HepG2 (cell line): ENCODE data around the gene OPRM1. TPM values are rescaled to one million over a fixed set of nuclear protein-coding genes. Genes with fewer than 3 reads are reported as not detected.

Experiments used
- ATAC-seq: fragments of 200-7000 bp; cut with Tn5 transposase; 3 replicates; pipeline ENCODE4 v1.9.1; 2020; ENCODE audit warnings: mild to moderate bottlenecking, moderate library complexity
- BruUV-seq: library from RNA; stranded (reverse); fragments of 400-500 nt; replicated peaks from 2 replicates; lab custom pipeline; 2021; lab: Mats Ljungman, UMichigan
- CTCF ChIA-PET: fragments of 300-600 bp; formaldehyde crosslinking; extraction: SDS; loops from one replicate; lab custom pipeline; 2021; ENCODE audit warnings: low total read pairs, inconsistent platforms, low intra/inter-chr PET ratio; lab: Yijun Ruan, JAX
- POLR2A ChIA-PET: fragments of 350-600 bp; sonication (Branson Sonifier 250); formaldehyde crosslinking; loops from one replicate; lab custom pipeline; 2020; ENCODE audit warnings: antibody characterized with exemption, inconsistent platforms; lab: Yijun Ruan, JAX
- DNase-seq: peaks from one replicate; pipeline ENCODE4 v3.0.0-alpha.2; 2015; ENCODE audit warnings: low spot score
- FAIRE-seq: peaks from 3 replicates; lab custom pipeline; 2011; peaks lifted over from hg19 to GRCh38; lab: Jason Lieb, UNC
- H2AFZ ChIP-seq: one replicate; pipeline ENCODE4 v1.6.1; 2011; ENCODE audit warnings: low read length, inconsistent platforms
- H3K27ac ChIP-seq: fragments of 300-600 bp; 3 replicates; pipeline ENCODE4 v1.8.0; 2011; ENCODE audit warnings: mixed run types, mild to moderate bottlenecking, mixed read lengths, low read length, inconsistent platforms; ENCODE audit not compliant: insufficient read depth; ENCODE audit errors: extremely low read length
- H3K27me3 ChIP-seq, 2 experiments: fragments of 200-600 bp in 1 of 2; 2 replicates in 1 of 2; 3 replicates in 1 of 2; pipeline versions ENCODE4 v1.6.0 to v1.8.0; 2011; ENCODE audit warnings: low read length in 2 of 2, mild to moderate bottlenecking in 2 of 2, moderate library complexity in 2 of 2, inconsistent platforms in 1 of 2; ENCODE audit not compliant: insufficient read depth in 2 of 2, control insufficient read depth in 1 of 2
- H3K36me3 ChIP-seq, 2 experiments: fragments of 200-600 bp in 1 of 2; replicated peaks in 1 of 2; 2 replicates in 1 of 2; 3 replicates in 1 of 2; pipeline versions ENCODE4 v1.5.1 to v1.8.0; 2011; ENCODE audit warnings: low read length in 2 of 2, inconsistent platforms in 1 of 2; ENCODE audit not compliant: insufficient read depth in 2 of 2, control insufficient read depth in 1 of 2
- H3K4me1 ChIP-seq: 2 replicates; pipeline ENCODE4 v1.5.1; 2012; ENCODE audit warnings: low read length, inconsistent platforms; ENCODE audit not compliant: insufficient read depth
- H3K4me2 ChIP-seq: 2 replicates; pipeline ENCODE4 v1.6.0; 2011; ENCODE audit warnings: low read depth, low read length, inconsistent platforms
- H3K4me3 ChIP-seq, 3 experiments: fragments of 200-600 bp in 1 of 3; sonication (generic), shearing (Covaris generic) in 1 of 3; replicated peaks in 1 of 3; 2 replicates each; pipeline ENCODE4 v1.5.1; 2011 to 2016; ENCODE audit warnings: low read length in 3 of 3, inconsistent platforms in 2 of 3, low read depth in 2 of 3, mild to moderate bottlenecking in 2 of 3, control low read depth in 1 of 3, mixed read lengths in 1 of 3; ENCODE audit not compliant: insufficient read depth in 1 of 3
- H3K79me2 ChIP-seq: one replicate; pipeline ENCODE4 v1.6.1; 2011; ENCODE audit warnings: low read length, inconsistent platforms; ENCODE audit not compliant: insufficient read depth
- H3K9ac ChIP-seq: 2 replicates; pipeline ENCODE4 v1.6.0; 2011; ENCODE audit warnings: mild to moderate bottlenecking, low read depth, low read length, inconsistent platforms; ENCODE audit not compliant: insufficient read depth
- H3K9me3 ChIP-seq: 2 replicates; pipeline ENCODE4 v1.5.1; 2012; ENCODE audit warnings: mild to moderate bottlenecking, low read length
- H4K20me1 ChIP-seq: 2 replicates; pipeline ENCODE4 v1.6.0; 2011; ENCODE audit warnings: inconsistent platforms, mild to moderate bottlenecking, low read length, moderate library complexity; ENCODE audit not compliant: insufficient read depth
- HMG20B ChIP-seq: conservative IDR thresholded peaks from 2 replicates; pipeline ENCODE4 v1.6.1; 2016; ENCODE audit warnings: missing genetic modification reagents, missing compliant biosample characterization
- MED8 ChIP-seq: sonication (generic); formaldehyde crosslinking; IDR thresholded peaks from 2 replicates; pipeline ENCODE4 v1.8.1; 2023; ENCODE audit warnings: mild to moderate bottlenecking, missing genetic modification reagents; ENCODE audit not compliant: insufficient replicate concordance
- MTF2 ChIP-seq: sonication (generic); formaldehyde crosslinking; IDR thresholded peaks from 2 replicates; pipeline ENCODE4 v1.5.0; 2020; ENCODE audit warnings: missing genetic modification reagents, borderline replicate concordance
- RARG ChIP-seq: sonication (generic); formaldehyde crosslinking; IDR thresholded peaks from 2 replicates; pipeline ENCODE4 v1.4.0; 2020; ENCODE audit warnings: low read depth, mild to moderate bottlenecking, missing genetic modification reagents
- SNAI1 ChIP-seq: sonication (generic); formaldehyde crosslinking; IDR thresholded peaks from 2 replicates; pipeline ENCODE4 v1.5.0; 2020; ENCODE audit warnings: mild to moderate bottlenecking, missing genetic modification reagents, borderline replicate concordance
- SP140L ChIP-seq: sonication (generic); formaldehyde crosslinking; IDR thresholded peaks from 2 replicates; pipeline ENCODE4 v1.4.0; 2020; ENCODE audit warnings: missing genetic modification reagents, borderline replicate concordance
- ZBTB20 ChIP-seq: sonication (generic); formaldehyde crosslinking; IDR thresholded peaks from 2 replicates; pipeline ENCODE4 v1.8.1; 2023; ENCODE audit warnings: missing genetic modification reagents, low read depth, mild to moderate bottlenecking, borderline replicate concordance
- ZNF274 ChIP-seq: sonication (generic); formaldehyde crosslinking; IDR thresholded peaks from 2 replicates; pipeline ENCODE4 v1.5.1; 2020; ENCODE audit warnings: mild to moderate bottlenecking, missing genetic modification reagents
- ZNF468 ChIP-seq: sonication (generic); formaldehyde crosslinking; IDR thresholded peaks from 2 replicates; pipeline ENCODE4 v1.8.0; 2022; ENCODE audit warnings: mild to moderate bottlenecking, moderate library complexity, missing genetic modification reagents
- ZNF556 ChIP-seq: sonication (generic); formaldehyde crosslinking; IDR thresholded peaks from 2 replicates; pipeline ENCODE4 v1.4.0; 2020; ENCODE audit warnings: mild to moderate bottlenecking, missing genetic modification reagents, borderline replicate concordance
- WGBS: methylation state at CpG from one replicate; pipeline ENCODE4 v1.1.6; 2017; ENCODE audit warnings: low lambda C conversion rate; 5-methylcytosine and 5-hydroxymethylcytosine counted together
- in situ Hi-C: cut with HindIII; loops from 2 replicates; pipeline ENCODE4 v1.10.0; 2017; ENCODE audit warnings: low pct_unique_long_range_greater_than_20kb; ENCODE audit not compliant: extremely low pct_ligation_motif_present
- intact Hi-C: fragments of 100-400 bp; cut with micrococcal nuclease; formaldehyde crosslinking; loops from one replicate; pipeline ENCODE4 v1.10.0; 2022; ENCODE audit not compliant: unreplicated experiment
- polyA plus RNA-seq, 8 experiments: library from polyadenylated mRNA; depleted of rRNA in 3 of 8; stranded (reverse) in 7 of 8; unstranded in 1 of 8; fragments of >200 nt; fragmentation: Illumina TruSeq in 4 of 8; extraction: Trizol in 4 of 8; gene quantifications; 2 replicates each; pipeline versions ENCODE4 v1.2.1 to v1.2.3, GENCODE V29; 2011 to 2016; ENCODE audit warnings: low read depth in 4 of 8, missing spikeins in 1 of 8, mixed read lengths in 1 of 8; ENCODE audit not compliant: insufficient read depth in 1 of 8
- total RNA-seq, 5 experiments: library from RNA; depleted of rRNA; stranded (reverse); fragments of >200 nt; fragmentation: Illumina TruSeq; extraction: Trizol; gene quantifications; 2 replicates each; pipeline ENCODE4 v1.2.3, GENCODE V29; 2016; ENCODE audit warnings: low read depth in 1 of 5
- TF ChIP-seq, protein P1 (sequence below): sonication (generic); formaldehyde crosslinking; IDR thresholded peaks from 2 replicates; pipeline ENCODE4 v1.4.0; 2020; ENCODE audit warnings: missing genetic modification reagents, borderline replicate concordance
- TF ChIP-seq, protein P2 (sequence below): sonication (generic); formaldehyde crosslinking; IDR thresholded peaks from 2 replicates; pipeline ENCODE4 v1.4.0; 2020; ENCODE audit warnings: missing genetic modification reagents, borderline replicate concordance
- TF ChIP-seq, protein P3 (sequence below): sonication (generic); formaldehyde crosslinking; IDR thresholded peaks from 2 replicates; pipeline ENCODE4 v1.4.0; 2020; ENCODE audit warnings: mild to moderate bottlenecking, low read depth, missing genetic modification reagents
- TF ChIP-seq, protein P4 (sequence below): sonication (generic); formaldehyde crosslinking; IDR thresholded peaks from 2 replicates; pipeline ENCODE4 v1.8.0; 2022; ENCODE audit warnings: missing genetic modification reagents, mild to moderate bottlenecking, inconsistent platforms, borderline replicate concordance

Gene OPRM1
- total and polyA plus RNA-seq, 2 of the 13 experiments (the other 11 are each of a cell fraction or from before 2014, with no cell fraction given) = not detected

DNA sequence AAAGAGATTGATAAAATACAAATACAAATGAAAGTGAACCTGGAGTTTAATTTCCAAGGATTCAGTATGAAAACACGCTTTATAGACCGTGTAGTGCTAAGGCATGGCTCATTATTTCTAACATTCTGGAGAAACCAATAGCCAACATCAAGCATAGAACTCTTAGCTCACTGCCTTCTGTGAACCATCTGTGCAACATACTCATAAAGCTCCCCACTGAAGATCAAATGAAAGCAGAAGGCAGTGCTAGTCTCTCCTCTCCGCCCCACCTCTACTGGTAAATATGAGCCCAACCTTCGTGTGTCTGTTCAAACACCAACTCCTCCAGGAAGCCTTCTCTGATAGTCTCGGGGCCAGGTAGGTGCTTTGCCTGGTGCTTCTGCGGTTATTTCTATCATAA lies 163.9 kb downstream of the OPRM1 start (continued):
- TF ChIP-seq ZNF468 (CRISPR knock-in tag) (no peak), HMG20B (no peak), ZBTB20 (CRISPR knock-in tag) (no peak), MED8 (CRISPR knock-in tag) (no peak)
- TF ChIP-seq, protein P1, sequence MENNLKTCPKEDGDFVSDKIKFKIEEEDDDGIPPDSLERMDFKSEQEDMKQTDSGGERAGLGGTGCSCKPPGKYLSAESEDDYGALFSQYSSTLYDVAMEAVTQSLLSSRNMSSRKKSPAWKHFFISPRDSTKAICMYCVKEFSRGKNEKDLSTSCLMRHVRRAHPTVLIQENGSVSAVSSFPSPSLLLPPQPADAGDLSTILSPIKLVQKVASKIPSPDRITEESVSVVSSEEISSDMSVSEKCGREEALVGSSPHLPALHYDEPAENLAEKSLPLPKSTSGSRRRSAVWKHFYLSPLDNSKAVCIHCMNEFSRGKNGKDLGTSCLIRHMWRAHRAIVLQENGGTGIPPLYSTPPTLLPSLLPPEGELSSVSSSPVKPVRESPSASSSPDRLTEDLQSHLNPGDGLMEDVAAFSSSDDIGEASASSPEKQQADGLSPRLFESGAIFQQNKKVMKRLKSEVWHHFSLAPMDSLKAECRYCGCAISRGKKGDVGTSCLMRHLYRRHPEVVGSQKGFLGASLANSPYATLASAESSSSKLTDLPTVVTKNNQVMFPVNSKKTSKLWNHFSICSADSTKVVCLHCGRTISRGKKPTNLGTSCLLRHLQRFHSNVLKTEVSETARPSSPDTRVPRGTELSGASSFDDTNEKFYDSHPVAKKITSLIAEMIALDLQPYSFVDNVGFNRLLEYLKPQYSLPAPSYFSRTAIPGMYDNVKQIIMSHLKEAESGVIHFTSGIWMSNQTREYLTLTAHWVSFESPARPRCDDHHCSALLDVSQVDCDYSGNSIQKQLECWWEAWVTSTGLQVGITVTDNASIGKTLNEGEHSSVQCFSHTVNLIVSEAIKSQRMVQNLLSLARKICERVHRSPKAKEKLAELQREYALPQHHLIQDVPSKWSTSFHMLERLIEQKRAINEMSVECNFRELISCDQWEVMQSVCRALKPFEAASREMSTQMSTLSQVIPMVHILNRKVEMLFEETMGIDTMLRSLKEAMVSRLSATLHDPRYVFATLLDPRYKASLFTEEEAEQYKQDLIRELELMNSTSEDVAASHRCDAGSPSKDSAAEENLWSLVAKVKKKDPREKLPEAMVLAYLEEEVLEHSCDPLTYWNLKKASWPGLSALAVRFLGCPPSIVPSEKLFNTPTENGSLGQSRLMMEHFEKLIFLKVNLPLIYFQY = no peak
- TF ChIP-seq, protein P2, sequence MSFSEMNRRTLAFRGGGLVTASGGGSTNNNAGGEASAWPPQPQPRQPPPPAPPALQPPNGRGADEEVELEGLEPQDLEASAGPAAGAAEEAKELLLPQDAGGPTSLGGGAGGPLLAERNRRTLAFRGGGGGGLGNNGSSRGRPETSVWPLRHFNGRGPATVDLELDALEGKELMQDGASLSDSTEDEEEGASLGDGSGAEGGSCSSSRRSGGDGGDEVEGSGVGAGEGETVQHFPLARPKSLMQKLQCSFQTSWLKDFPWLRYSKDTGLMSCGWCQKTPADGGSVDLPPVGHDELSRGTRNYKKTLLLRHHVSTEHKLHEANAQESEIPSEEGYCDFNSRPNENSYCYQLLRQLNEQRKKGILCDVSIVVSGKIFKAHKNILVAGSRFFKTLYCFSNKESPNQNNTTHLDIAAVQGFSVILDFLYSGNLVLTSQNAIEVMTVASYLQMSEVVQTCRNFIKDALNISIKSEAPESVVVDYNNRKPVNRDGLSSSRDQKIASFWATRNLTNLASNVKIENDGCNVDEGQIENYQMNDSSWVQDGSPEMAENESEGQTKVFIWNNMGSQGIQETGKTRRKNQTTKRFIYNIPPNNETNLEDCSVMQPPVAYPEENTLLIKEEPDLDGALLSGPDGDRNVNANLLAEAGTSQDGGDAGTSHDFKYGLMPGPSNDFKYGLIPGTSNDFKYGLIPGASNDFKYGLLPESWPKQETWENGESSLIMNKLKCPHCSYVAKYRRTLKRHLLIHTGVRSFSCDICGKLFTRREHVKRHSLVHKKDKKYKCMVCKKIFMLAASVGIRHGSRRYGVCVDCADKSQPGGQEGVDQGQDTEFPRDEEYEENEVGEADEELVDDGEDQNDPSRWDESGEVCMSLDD (CRISPR knock-in tag) = no peak

DNA sequence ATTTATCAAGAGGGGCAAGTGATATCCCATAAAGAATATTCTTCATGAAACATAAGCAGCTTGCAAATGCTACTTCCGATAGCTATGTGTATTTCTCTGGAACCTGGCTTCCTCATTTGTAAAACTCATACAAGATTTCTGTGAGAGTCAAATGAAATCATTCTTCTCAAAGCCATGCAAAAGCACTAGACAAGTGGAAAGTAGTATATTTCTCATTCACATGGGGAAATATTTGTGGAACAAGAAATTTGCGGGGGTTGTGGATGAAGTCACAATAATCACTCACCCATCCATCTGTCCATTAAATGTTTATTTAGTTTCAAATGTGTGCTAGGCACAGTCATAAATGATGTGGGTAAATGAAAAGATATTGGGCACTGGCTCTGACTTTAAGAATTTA lies 167.1 kb downstream of the OPRM1 start:
- POLR2A ChIA-PET = no interaction called here
- FAIRE-seq (no peak), ATAC-seq (no peak), DNase-seq (no peak)
- Histone ChIP-seq H3K9ac (no peak overlapping the region), H3K9me3 (no peaks in the 10 kb centered on the region), H2AFZ (no peak overlapping the region), H3K4me3 (no peak overlapping the region), H3K4me2 (no peak overlapping the region), H3K27ac (no peak overlapping the region), H3K36me3 (no peaks in the 10 kb centered on the region), H4K20me1 (no peaks in the 10 kb centered on the region), H3K27me3 (peaks cover 0 to 4% of the 10 kb centered on the region in 2 experiments; a peak in 2 of 5 replicates), H3K4me1 (no peaks in the 10 kb centered on the region), H3K79me2 (no peaks in the 10 kb centered on the region)
- no TSS peak for BruUV-seq
- in situ Hi-C loops = no loop called here
- 11% methylated on average over 2 of the region's 2 CpGs for WGBS
- intact Hi-C loops = no loop called here
- CTCF ChIA-PET = no interaction called here
- TF ChIP-seq SP140L (CRISPR knock-in tag) (no peak), MTF2 (CRISPR knock-in tag) (no peak), RARG (no peak), ZNF274 (CRISPR knock-in tag) (no peak), SNAI1 (no peak), ZNF556 (CRISPR knock-in tag) (no peak)
- TF ChIP-seq, protein P3, sequence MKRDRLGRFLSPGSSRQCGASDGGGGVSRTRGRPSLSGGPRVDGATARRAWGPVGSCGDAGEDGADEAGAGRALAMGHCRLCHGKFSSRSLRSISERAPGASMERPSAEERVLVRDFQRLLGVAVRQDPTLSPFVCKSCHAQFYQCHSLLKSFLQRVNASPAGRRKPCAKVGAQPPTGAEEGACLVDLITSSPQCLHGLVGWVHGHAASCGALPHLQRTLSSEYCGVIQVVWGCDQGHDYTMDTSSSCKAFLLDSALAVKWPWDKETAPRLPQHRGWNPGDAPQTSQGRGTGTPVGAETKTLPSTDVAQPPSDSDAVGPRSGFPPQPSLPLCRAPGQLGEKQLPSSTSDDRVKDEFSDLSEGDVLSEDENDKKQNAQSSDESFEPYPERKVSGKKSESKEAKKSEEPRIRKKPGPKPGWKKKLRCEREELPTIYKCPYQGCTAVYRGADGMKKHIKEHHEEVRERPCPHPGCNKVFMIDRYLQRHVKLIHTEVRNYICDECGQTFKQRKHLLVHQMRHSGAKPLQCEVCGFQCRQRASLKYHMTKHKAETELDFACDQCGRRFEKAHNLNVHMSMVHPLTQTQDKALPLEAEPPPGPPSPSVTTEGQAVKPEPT (CRISPR knock-in tag) = no peak
- TF ChIP-seq, protein P4, sequence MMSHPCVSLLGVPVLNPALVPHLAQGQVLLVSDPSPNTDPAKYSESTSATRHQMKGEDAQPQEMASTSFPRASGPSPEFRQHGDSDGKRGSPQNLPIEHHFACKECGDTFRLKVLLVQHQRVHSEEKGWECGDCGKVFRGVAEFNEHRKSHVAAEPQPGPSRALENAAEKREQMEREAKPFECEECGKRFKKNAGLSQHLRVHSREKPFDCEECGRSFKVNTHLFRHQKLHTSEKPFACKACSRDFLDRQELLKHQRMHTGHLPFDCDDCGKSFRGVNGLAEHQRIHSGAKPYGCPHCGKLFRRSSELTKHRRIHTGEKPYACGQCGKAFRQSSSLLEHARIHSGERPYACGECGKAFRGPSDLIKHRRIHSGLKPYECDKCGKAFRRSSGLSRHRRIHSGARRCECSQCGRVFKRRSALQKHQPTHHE (CRISPR knock-in tag) = no peak
